Peyer's patch (tissue), 4 donors: Measurements from ENCODE around the gene NUTM2D. TPM values are rescaled to one million over a fixed set of nuclear protein-coding genes. Genes with fewer than 3 reads are reported as not detected.
A peak's percentile ranks its signal among the peaks of the same experiment; 100 is the strongest.
"Not testable (repeated sequence)": the region's sequence is repeated elsewhere in the genome, so short reads cannot be mapped to it uniquely, and the experiment has no call there.

Source experiments
- DNase-seq, 3 donors: peaks; one replicate each; pipeline ENCODE4 v3.0.0-alpha.2; 2017 to 2019
- H3K27ac ChIP-seq, 4 donors: fragments of 200-600 bp; sonication (generic); one replicate each; pipeline ENCODE4 v1.5.1; 2016 to 2019
- H3K27me3 ChIP-seq, 2 donors: fragments of 200-600 bp; sonication (generic); one replicate each; pipeline ENCODE4 v1.5.1; 2019
- H3K36me3 ChIP-seq, 3 donors: fragments of 200-600 bp; sonication (generic); one replicate each; pipeline ENCODE4 v1.5.1; 2016 to 2019
- H3K4me1 ChIP-seq, 4 donors: fragments of 200-600 bp; sonication (generic); one replicate each; pipeline ENCODE4 v1.5.1; 2016 to 2019
- H3K4me3 ChIP-seq, 4 donors: fragments of 200-600 bp; sonication (generic); 1 replicate in 3 of 4; 2 replicates in 1 of 4; pipeline ENCODE4 v1.5.1; 2016 to 2019; ENCODE audit warnings: mild to moderate bottlenecking in 1 of 4
- H3K9me3 ChIP-seq, 4 donors: fragments of 200-600 bp; sonication (generic); one replicate each; pipeline ENCODE4 v1.5.1; 2016 to 2019; ENCODE audit warnings: mild to moderate bottlenecking in 1 of 4
- small RNA-seq, 2 donors: library from RNA; depleted of rRNA; stranded (forward); fragments of <200 nt; gene quantifications; one replicate each; pipeline ENCODE3, GENCODE V24; 2016
- total RNA-seq, 4 donors: library from RNA; depleted of rRNA; stranded (reverse); fragments of >200 nt; gene quantifications; one replicate each; pipeline ENCODE4 v1.1.0, GENCODE V29; 2016

Gene NUTM2D
- total RNA-seq, 4 donors from 2014 or later, result 1.6 to 9.3 (median 3.4) TPM; not detected in 1

- not testable (repeated sequence) for H3K27ac ChIP-seq, H3K9me3 ChIP-seq, H3K4me3 ChIP-seq, H3K4me1 ChIP-seq, H3K27me3 ChIP-seq, H3K36me3 ChIP-seq, DNase-seq
These were observed 38.7 kb downstream of the NUTM2D start for GRCh38 chr10:87396206-87396605.

GRCh38 chr10:87398436-87398835 is 40.9 kb downstream of the NUTM2D start:
- not testable (repeated sequence) for DNase-seq, H3K27ac ChIP-seq, H3K9me3 ChIP-seq, H3K4me1 ChIP-seq, H3K27me3 ChIP-seq, H3K36me3 ChIP-seq, H3K4me3 ChIP-seq

DNA sequence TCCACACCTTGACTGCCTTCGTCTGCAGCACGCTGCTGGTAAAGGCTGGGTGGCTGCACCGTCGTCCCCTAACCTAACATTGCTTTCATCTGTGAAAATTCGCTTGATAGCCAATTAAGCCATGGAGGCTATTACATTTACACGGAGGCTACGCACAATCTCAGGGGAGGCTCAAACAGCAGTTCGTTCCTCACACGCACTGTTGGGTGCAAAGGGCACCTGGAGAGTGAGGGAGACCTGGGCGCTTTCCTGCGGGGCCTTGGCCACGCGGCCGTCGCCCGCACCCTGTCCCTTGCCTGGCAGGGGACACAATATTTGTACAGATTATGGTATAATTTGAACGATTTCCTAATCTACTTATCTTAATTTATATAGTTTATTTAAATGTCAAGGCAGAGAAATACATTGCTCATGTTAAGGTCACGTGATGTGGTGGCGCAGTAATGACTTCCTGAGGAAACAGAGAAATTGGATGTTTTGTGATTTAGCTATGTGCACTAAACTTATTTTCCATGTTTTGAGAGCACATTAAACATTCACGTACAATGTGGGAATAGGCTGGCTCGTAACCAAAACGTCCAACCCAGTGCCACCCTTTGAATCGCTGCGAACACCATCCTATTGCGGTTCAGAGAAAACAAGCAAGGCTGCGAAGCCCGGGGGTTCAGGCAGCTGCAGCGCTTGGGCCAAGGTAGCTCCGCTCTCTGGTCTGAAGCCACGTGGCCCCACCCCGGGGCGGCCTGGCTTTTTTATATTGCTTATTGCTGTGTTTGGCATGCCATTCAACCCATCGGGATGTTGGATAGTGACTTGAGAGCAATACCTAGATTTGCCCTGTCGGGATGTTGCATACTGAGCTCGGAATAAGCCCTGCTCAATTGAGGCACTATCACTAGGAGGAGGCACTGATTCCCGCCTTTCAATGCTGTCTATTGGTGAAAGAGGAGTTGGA is 50.2 kb downstream of the NUTM2D start:
- H3K36me3 ChIP-seq, H3K27me3 ChIP-seq, H3K4me1 ChIP-seq, H3K27ac ChIP-seq, H3K9me3 ChIP-seq: not testable (repeated sequence)
- peak overlapping the region in 2 of 4 donors; percentile 3 to 30 for H3K4me3 ChIP-seq
- peak in 1 of 3 donors; percentile 50 for DNase-seq

GRCh38 chr10:87413921-87414320 is 56.4 kb downstream of the NUTM2D start:
- not testable (repeated sequence) for H3K36me3 ChIP-seq, DNase-seq, H3K4me1 ChIP-seq, H3K27me3 ChIP-seq, H3K27ac ChIP-seq, H3K9me3 ChIP-seq, H3K4me3 ChIP-seq

Small RNAs within 50 kb of the gene (small RNA-seq; reads per million reads assigned to genes)
- 0 reads per million in 2 donors for gene AL355334.1

Other genes starting within 250 kb of the NUTM2D start
- 1 to 10 TPM in 3 of 4 donors, under 1 TPM in 1; 0.83 to 3.5 (median 2.0) TPM for gene NUTM2A, start 132.3 kb upstream of the NUTM2D start, total RNA-seq
- gene MINPP1, start 147.1 kb downstream of the NUTM2D start, total RNA-seq, result 10 to 100 TPM in 3 of 4 donors, 1 to 10 TPM in 1; 5.8 to 35.2 (median 20.6) TPM